ENCODE measurements around the gene MYOCD.
"Not testable (repeated sequence)": the region's sequence is repeated elsewhere in the genome, so short reads cannot be mapped to it uniquely, and the experiment has no call there.

MYOCD gene

DNA sequence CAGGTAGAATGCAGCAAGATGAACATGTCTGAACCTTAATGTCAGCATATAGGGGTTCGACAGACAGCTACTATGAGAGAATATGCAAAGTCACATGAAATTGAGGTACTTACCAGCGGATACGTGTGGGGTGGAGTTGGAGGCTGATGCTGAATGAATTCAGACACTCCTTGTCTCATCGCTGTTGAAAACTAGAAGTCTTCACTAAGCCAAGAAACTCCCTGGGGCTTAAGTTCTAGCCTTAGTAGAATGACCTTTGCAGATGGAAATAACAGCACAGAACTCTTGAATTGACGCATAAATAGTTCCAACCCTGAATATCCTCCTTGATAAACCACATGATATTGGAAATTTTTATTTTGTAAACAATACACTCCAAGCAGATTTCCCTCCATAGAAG lies 32.9 kb upstream of the MYOCD start:
- H3K4me3 ChIP-seq (ENCODE audit: low read length), result no peak overlapping the region
- no peak for DNase-seq (ENCODE audit: low read depth)
- TF ChIP-seq, protein P1, sequence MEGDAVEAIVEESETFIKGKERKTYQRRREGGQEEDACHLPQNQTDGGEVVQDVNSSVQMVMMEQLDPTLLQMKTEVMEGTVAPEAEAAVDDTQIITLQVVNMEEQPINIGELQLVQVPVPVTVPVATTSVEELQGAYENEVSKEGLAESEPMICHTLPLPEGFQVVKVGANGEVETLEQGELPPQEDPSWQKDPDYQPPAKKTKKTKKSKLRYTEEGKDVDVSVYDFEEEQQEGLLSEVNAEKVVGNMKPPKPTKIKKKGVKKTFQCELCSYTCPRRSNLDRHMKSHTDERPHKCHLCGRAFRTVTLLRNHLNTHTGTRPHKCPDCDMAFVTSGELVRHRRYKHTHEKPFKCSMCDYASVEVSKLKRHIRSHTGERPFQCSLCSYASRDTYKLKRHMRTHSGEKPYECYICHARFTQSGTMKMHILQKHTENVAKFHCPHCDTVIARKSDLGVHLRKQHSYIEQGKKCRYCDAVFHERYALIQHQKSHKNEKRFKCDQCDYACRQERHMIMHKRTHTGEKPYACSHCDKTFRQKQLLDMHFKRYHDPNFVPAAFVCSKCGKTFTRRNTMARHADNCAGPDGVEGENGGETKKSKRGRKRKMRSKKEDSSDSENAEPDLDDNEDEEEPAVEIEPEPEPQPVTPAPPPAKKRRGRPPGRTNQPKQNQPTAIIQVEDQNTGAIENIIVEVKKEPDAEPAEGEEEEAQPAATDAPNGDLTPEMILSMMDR (IDR thresholded peaks at IDR 0.05; ENCODE audit: insufficient read depth, low read depth, low read length, missing control alignments), result no peak

DNA sequence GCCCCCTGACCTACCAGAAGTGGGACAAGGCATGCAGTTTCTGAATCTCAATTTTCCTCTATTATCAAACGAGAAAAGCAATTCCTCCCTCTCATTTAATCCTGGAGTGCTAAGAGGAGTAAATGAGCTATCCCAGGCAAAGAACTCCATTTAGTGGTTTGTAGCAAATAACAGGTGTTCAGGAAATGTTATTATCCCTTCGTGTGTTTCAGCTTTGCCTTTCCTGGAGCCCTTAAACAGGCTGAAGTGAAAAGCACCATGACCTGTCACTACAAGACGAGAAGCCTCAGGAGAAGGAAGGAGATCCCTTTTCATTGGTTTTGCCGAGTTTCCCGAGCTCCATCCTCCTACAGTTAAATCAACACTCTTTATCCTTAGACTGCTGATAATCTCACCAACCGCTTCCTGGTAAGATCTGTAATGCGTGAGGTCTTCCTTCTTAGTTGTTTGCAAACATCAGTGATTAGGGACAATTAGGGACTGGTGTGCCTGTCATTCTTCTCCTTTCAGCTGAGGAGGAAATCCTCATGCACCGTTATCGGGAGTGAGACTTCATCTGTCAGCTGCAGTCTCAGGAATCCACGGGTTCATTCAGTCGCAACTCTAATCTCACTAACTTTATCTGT lies 30.8 kb upstream of the MYOCD start:
- H3K4me3 ChIP-seq (ENCODE audit: low read length), result no peak overlapping the region
- DNase-seq (ENCODE audit: low read depth), result no peak
- TF ChIP-seq, protein P1 (IDR thresholded peaks at IDR 0.05; ENCODE audit: insufficient read depth, low read depth, low read length, missing control alignments), result no peak

DNA sequence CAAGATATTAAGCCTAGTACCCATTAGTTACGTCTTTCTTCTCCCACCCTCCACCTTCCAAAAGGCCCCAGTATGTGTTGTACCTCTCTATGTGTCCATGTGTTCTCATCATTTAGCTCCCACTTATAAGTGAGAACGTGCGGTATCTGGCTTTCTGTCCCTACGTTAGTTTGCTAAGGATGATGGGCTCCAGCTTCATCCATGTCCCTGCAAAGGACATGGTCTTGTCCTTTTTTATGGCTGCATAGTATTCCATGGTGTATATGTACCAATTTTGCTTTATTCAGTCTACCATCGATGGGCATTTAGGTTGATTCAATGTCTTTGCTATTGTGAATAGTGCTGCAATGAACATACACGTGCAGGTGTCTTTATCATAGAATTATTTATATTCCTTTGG lies 29.7 kb upstream of the MYOCD start:
- H3K4me3 ChIP-seq (ENCODE audit: low read length); DNase-seq (ENCODE audit: low read depth): not testable (repeated sequence)

DNA sequence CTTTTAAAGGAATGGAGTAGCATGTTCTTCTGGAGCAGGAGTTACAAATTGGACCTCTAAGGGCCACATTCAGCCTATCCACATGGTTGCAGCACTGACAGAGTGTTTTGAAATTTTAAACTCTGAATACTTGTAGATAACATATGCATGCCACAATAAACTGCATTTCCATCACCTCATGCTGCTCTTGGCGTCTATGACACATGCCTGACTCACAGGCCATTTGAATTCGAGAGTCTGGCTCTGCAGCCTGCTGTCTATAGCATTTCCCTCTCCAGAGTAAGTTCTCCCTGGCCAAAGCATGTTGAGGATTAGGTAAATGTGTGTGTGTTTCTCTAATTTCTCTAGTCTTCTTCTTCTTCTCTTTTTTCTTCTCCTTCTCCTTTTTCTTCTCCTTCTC lies 28.7 kb upstream of the MYOCD start:
- DNase-seq (ENCODE audit: low read depth), result peak; percentile 88
- TF ChIP-seq, protein P1 (IDR thresholded peaks at IDR 0.05; ENCODE audit: insufficient read depth, low read depth, low read length, missing control alignments), result no peak
- H3K4me3 ChIP-seq (ENCODE audit: low read length), result no peak overlapping the region

DNA sequence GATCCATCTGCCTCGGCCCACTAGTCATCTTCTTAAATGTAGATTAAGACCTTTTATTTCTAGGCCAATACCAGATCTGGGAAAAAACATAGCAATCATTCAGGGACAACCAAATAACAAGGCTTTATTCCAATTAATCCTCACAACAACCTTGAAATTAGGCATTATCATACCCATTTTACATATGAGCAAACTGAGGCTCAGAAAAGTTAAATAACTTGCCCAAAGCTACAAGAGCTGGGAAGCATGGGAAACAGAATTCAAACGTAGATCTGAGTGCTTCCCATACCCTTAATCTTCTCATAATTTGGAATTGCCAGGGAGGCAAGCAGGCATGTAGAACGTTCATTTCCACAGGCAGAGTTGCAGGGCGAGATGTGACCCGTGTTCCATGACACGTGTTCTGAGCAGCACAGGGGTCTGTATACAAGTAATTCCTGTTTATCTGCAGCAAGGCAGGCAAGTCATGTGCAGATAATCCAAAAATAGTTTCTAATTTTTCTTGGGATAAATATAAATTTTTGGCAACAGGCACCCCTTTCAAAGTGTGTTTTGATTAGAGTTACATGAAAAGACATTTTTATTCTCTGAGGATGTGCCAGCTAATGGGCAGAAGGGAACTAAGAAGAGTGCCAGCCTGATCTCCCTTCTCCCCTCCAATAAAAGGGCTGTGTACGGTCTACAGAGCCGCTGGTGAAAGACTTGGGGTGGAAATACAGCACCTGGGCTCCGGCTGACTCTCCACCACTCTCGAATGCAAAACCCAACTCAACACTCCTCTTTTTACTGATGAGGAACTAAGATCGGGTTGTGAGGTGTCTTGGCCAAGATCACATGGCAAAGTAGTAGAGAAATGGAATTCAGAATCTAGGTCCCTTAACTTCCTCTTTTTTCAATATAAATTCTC lies 27.7 kb upstream of the MYOCD start:
- H3K4me3 ChIP-seq (ENCODE audit: low read length), result no peak overlapping the region
- DNase-seq (ENCODE audit: low read depth), result no peak
- TF ChIP-seq, protein P1 (IDR thresholded peaks at IDR 0.05; ENCODE audit: insufficient read depth, low read depth, low read length, missing control alignments), result no peak

DNA sequence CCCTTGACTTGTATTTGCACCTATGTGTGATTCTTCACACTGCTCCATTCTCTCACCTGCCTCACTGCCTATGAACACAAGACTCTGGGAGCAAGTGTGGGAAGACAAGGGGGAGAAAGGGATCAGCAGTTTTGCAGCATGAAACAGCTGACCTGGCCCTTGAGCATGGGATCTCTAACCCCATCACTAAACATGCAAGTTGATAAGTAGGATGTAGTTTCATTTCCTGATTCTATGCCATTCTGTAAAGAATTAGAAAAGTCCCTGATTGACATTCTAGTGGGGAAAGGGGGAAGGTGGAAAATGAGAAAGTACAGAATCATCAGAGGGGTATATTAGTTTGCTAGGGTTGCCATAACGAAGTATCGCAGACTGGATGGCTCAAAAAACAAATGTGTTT lies 25.3 kb upstream of the MYOCD start:
- TF ChIP-seq, protein P1 (IDR thresholded peaks at IDR 0.05; ENCODE audit: insufficient read depth, low read depth, low read length, missing control alignments), result no peak
- no peak overlapping the region for H3K4me3 ChIP-seq (ENCODE audit: low read length)
- DNase-seq (ENCODE audit: low read depth), result no peak

DNA sequence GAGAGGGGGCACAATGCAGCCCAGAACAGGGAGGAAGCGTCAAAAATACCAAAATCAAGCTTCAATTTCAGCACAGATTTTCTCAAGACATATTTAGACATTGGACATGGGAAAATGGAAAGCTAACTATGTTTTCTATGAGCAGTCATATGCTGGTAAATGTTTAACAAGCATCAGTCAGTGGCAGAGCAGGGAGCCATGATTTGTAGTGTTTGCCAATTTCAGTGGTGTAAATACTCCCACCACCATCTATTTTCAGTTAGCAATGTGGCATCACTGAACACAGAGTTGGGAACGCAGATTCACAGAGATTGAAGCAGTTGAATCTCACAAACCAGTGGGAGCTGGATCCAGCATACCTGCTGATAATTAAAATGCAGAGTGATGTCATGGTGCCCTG lies 24.6 kb upstream of the MYOCD start:
- TF ChIP-seq, protein P1 (IDR thresholded peaks at IDR 0.05; ENCODE audit: insufficient read depth, low read depth, low read length, missing control alignments), result no peak
- H3K4me3 ChIP-seq (ENCODE audit: low read length), result no peak overlapping the region
- no peak for DNase-seq (ENCODE audit: low read depth)
